Endometrial microvascular endothelial cells (primary cell): Measurements from ENCODE around the gene CCDC77. TPM values are rescaled to one million over a fixed set of nuclear protein-coding genes. Genes with fewer than 3 reads are reported as not detected.

ENCODE experiments used
- in situ Hi-C: cut with HindIII; loops from 2 replicates; pipeline ENCODE4 v1.10.0; 2017; ENCODE audit warnings: low sequenced_read_pairs, low pct_unique_long_range_greater_than_20kb; ENCODE audit errors: inconsistent ontology term
- total RNA-seq: library from RNA; depleted of rRNA; stranded (reverse); fragments of >200 nt; gene quantifications from one replicate; pipeline ENCODE4 v1.2.3, GENCODE V29; 2015; ENCODE audit errors: inconsistent ontology term

The CCDC77 gene
- total RNA-seq, 1 donor from 2014 or later, result 7.0 TPM

- in situ Hi-C loops, result no loop called here
Measured at GRCh38 chr12:449203-449602, 47.8 kb downstream of the CCDC77 start.

- in situ Hi-C loops, result no loop called here
Measured at GRCh38 chr12:450438-450837, 49.0 kb downstream of the CCDC77 start.

- in situ Hi-C loops, result no loop called here
Measured at GRCh38 chr12:452667-453210, 51.3 kb downstream of the CCDC77 start.

- in situ Hi-C loops, result no loop called here
Measured at GRCh38 chr12:454833-455232, 53.4 kb downstream of the CCDC77 start.

- in situ Hi-C loops, result no loop called here
Measured at GRCh38 chr12:455821-456220, 54.4 kb downstream of the CCDC77 start.

GRCh38 chr12:457676-458075 lies 56.2 kb downstream of the CCDC77 start:
- in situ Hi-C loops, result no loop called here

GRCh38 chr12:459050-459429 lies 57.6 kb downstream of the CCDC77 start:
- in situ Hi-C loops, result no loop called here

GRCh38 chr12:459430-460258 lies 58.2 kb downstream of the CCDC77 start, which contains the start of gene B4GALNT3:
Gene B4GALNT3 (plus strand): TSS chr12:459939. CDS start chr12:460377, 438 bp downstream.
- in situ Hi-C loops, result no loop called here

- in situ Hi-C loops, result no loop called here
Measured at GRCh38 chr12:460261-461230, 59.1 kb downstream of the CCDC77 start.

GRCh38 chr12:461425-461824 lies 60.0 kb downstream of the CCDC77 start:
- in situ Hi-C loops, result no loop called here

- in situ Hi-C loops, result no loop called here
Measured at GRCh38 chr12:462936-463705, 61.7 kb downstream of the CCDC77 start.

- in situ Hi-C loops, result no loop called here
Measured at GRCh38 chr12:464484-465267, 63.2 kb downstream of the CCDC77 start.

GRCh38 chr12:466039-466438 lies 64.6 kb downstream of the CCDC77 start:
- in situ Hi-C loops, result no loop called here

- in situ Hi-C loops, result no loop called here
Measured at GRCh38 chr12:466762-467161, 65.3 kb downstream of the CCDC77 start.

- in situ Hi-C loops, result no loop called here
Measured at GRCh38 chr12:467591-467990, 66.1 kb downstream of the CCDC77 start.

GRCh38 chr12:468671-469389 lies 67.4 kb downstream of the CCDC77 start:
- in situ Hi-C loops, result no loop called here

- in situ Hi-C loops, result no loop called here
Measured at GRCh38 chr12:470133-470532, 68.7 kb downstream of the CCDC77 start.
